IPS-18c (cell line): Measurements from ENCODE around the gene GCNA.
"Not testable (repeated sequence)": the region's sequence is repeated elsewhere in the genome, so short reads cannot be mapped to it uniquely, and the experiment has no call there.

Experiments used
- H3K4me3 ChIP-seq: 2 replicates; pipeline ENCODE4 v1.7.0; 2013; ENCODE audit warnings: low read depth, mild to moderate bottlenecking, low read length, moderate library complexity; ENCODE audit not compliant: insufficient read depth
- H3K9me3 ChIP-seq: one replicate; pipeline ENCODE4 v1.6.1; 2013; ENCODE audit warnings: mild to moderate bottlenecking, low read length, moderate library complexity; ENCODE audit not compliant: control insufficient read depth, insufficient read depth

GCNA gene

GRCh38 chrX:71549986-71550385 lies 28.3 kb upstream of the GCNA start:
- Histone ChIP-seq H3K4me3 (no peak overlapping the region), H3K9me3 (peaks cover 3% of the 10 kb centered on the region)

- Histone ChIP-seq H3K4me3 (no peak overlapping the region), H3K9me3 (peaks cover 3% of the 10 kb centered on the region)
Measured at GRCh38 chrX:71550578-71550977, 27.7 kb upstream of the GCNA start.

GRCh38 chrX:71556036-71556435 lies 22.2 kb upstream of the GCNA start:
- Histone ChIP-seq H3K4me3 (no peak overlapping the region), H3K9me3 (peaks cover 8% of the 10 kb centered on the region)

- H3K9me3 ChIP-seq: peaks cover 5% of the 10 kb centered on the region
- no peak overlapping the region for H3K4me3 ChIP-seq
Measured at GRCh38 chrX:71558920-71559319, 19.3 kb upstream of the GCNA start.

GRCh38 chrX:71559773-71560172 lies 18.5 kb upstream of the GCNA start:
- not testable (repeated sequence) for H3K9me3 ChIP-seq, H3K4me3 ChIP-seq

- H3K4me3 ChIP-seq: no peak overlapping the region
- H3K9me3 ChIP-seq: no peaks in the 10 kb centered on the region
Measured at GRCh38 chrX:71563921-71564320, 14.3 kb upstream of the GCNA start.

GRCh38 chrX:71565474-71566041 lies 12.7 kb upstream of the GCNA start:
- H3K4me3 ChIP-seq: no peak overlapping the region
- no peaks in the 10 kb centered on the region for H3K9me3 ChIP-seq

- H3K9me3 ChIP-seq: not testable (repeated sequence)
Measured at GRCh38 chrX:71571390-71571789, 6.8 kb upstream of the GCNA start.

GRCh38 chrX:71573590-71573989 lies 4.6 kb upstream of the GCNA start:
- Histone ChIP-seq H3K9me3 (peaks cover 3% of the 10 kb centered on the region), H3K4me3 (no peak overlapping the region)

More at GRCh38 chrX:71571390-71571789, 6.8 kb upstream of the GCNA start:
- H3K4me3 ChIP-seq: not testable (repeated sequence)

- Histone ChIP-seq H3K4me3 (no peak overlapping the region), H3K9me3 (peaks cover 3% of the 10 kb centered on the region)
Measured at GRCh38 chrX:71577682-71578081, 555 bp upstream of the GCNA start.

GRCh38 chrX:71579136-71579989 lies 1.1 kb downstream of the GCNA start:
- no peak overlapping the region for H3K4me3 ChIP-seq
- H3K9me3 ChIP-seq: peaks cover 3% of the 10 kb centered on the region

- Histone ChIP-seq H3K9me3 (peaks cover 3% of the 10 kb centered on the region), H3K4me3 (no peak overlapping the region)
Measured at GRCh38 chrX:71579990-71580380, 1.7 kb downstream of the GCNA start.

GRCh38 chrX:71581210-71581609 lies 3.0 kb downstream of the GCNA start:
- Histone ChIP-seq H3K4me3 (no peak overlapping the region), H3K9me3 (peaks cover 3% of the 10 kb centered on the region)

- H3K4me3 ChIP-seq: no peak overlapping the region
- no peaks in the 10 kb centered on the region for H3K9me3 ChIP-seq
Measured at GRCh38 chrX:71586929-71587328, 8.7 kb downstream of the GCNA start.

- H3K9me3 ChIP-seq, H3K4me3 ChIP-seq: not testable (repeated sequence)
Measured at GRCh38 chrX:71593210-71593609, 15.0 kb downstream of the GCNA start.

GRCh38 chrX:71599965-71600364 lies 21.7 kb downstream of the GCNA start:
- H3K9me3 ChIP-seq: peaks cover 10% of the 10 kb centered on the region
- no peak overlapping the region for H3K4me3 ChIP-seq

GRCh38 chrX:71603618-71604017 lies 25.4 kb downstream of the GCNA start:
- peaks cover 7% of the 10 kb centered on the region for H3K9me3 ChIP-seq
- no peak overlapping the region for H3K4me3 ChIP-seq

- Histone ChIP-seq H3K9me3 (peaks cover 7% of the 10 kb centered on the region), H3K4me3 (no peak overlapping the region)
Measured at GRCh38 chrX:71604141-71604540, 25.9 kb downstream of the GCNA start.
